Fibroblast of peridontal ligament (primary cell): Measurements from ENCODE around the gene CDC73.
A peak's percentile ranks its signal among the peaks of the same experiment; 100 is the strongest.
"Not testable (repeated sequence)": the region's sequence is repeated elsewhere in the genome, so short reads cannot be mapped to it uniquely, and the experiment has no call there.

Experiments
- DNase-seq: peaks from one replicate; pipeline ENCODE4 v3.0.0-alpha.2; 2010; ENCODE audit errors: extremely low read depth

CDC73 gene

DNA sequence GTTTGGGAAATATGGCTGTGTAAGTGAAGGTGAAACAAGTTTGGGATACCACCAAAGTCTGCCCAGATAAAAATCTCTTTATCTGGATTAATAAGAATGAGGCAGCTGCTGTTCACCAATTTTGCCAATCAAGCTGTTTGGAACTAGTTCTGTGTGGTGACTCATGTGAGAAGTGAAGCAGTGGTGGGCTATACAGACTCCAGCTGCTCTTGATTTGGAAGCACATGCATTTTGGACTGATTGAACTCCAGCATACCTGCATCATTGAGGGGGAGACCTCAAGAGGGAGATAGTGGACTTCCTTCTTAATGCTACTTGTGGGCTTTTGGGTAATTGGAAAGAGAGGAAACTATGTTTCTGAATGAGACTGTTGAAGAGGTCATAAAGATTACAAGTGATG, 163.8 kb downstream of the CDC73 start:
- DNase-seq = peak; percentile 33

DNA sequence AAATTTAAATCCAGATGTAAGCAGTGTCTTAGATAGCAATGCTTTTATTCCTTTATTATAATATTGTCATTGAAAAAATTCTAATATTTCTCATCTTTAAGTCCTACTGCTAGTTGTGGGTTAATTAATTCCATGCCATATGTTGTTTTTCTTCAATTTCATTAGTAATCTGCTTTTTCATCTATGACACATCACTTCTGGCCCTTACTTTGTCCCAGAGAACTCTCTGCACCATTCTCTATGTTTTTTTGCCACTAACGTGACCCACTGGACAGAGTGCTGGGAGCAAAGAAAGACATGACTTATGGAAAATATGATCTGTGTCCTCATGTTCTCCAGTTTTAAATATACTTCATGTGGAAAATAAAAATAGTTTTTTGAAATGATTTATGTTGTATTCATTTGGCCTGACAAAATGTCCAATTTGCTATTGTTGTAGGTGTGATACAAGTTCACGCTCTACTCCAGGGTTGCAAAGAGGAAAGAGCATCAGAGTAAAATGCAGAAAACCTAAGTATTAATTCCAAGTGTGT, 166.8 kb downstream of the CDC73 start:
- DNase-seq = not testable (repeated sequence)

DNA sequence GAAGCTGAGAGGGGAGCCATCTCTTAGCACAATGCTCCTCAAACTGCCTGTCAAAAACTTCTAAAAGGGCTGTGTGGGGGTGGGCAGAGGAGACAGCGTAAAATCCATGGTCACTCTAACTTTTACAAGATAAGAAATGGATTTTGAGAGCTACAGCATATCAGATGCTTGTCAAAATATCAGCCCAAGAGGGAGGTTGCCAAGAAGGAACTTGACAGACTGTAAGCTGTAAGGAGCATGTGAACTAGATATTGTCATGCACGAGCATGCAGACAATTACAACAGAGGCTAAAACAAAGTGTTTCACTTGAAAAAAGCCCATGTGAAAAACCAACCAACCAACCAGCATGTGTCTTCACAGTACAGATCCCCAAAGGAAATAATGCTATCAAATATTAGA, 171.9 kb downstream of the CDC73 start:
- DNase-seq = no peak

DNA sequence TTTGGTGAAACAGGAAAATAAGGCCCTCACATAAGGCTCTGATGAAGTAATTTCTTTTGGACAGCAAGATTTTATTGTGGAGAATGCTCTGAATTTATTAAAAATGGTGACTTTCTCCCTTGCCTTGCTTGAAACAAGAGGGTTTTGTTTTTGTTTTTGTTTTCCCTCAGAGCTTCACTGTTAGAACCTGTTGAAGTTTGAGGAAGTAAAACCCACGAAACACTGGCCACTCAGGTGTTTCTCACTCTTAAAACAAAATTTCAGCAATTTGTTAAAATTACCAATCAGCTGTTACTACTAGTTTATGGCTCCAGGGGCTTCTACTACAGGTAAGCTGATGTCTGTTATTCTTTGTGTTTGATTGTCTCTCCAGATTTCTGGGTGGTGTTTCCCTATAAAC, 177.2 kb downstream of the CDC73 start:
- DNase-seq = no peak

DNA sequence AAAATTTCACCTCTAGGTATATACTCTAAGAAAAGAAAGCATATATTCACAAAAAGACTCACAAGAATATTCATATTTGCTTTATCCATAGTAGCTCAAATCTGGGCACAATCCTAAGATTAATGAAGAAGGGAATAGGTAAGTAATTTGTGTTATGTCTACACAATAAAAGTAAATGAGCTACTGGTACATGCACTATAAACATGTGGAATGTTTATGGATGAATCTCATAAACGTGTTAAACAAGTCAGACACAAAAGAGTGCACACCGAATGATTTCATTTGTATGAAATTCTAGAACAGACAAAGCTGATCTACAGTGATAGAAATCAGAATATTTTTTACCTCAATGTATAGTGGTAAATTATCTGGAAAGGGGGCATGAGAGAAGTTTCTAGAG, 179.9 kb downstream of the CDC73 start:
- DNase-seq = no peak

DNA sequence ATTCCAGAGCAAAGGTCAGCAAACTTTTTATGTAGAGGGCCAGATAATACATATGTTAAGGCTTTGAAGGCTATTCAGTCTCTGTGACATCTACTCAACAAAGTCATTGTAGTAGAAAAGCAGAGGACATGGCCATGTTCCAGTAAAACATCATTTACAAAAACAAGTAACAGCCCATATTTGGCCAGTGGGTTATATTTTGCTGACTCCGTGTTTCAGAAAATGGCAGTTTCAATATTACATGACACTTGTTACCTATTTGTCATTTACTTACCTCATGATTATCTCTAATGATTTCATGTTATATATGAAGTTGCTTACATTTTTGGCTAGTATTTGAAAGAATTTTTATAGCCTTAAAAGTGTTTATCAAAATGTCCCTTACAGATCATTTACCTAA, 182.0 kb downstream of the CDC73 start:
- DNase-seq = no peak
